Kidney capillary endothelial cell (primary cell): Measurements from ENCODE around the gene NDUFAF7.
A peak's percentile ranks its signal among the peaks of the same experiment; 100 is the strongest.
"Not testable (repeated sequence)": the region's sequence is repeated elsewhere in the genome, so short reads cannot be mapped to it uniquely, and the experiment has no call there.

Experiments
- DNase-seq: peaks from one replicate; pipeline ENCODE4 v3.0.0-alpha.2; 2018; ENCODE audit warnings: low spot score

Gene NDUFAF7

DNA sequence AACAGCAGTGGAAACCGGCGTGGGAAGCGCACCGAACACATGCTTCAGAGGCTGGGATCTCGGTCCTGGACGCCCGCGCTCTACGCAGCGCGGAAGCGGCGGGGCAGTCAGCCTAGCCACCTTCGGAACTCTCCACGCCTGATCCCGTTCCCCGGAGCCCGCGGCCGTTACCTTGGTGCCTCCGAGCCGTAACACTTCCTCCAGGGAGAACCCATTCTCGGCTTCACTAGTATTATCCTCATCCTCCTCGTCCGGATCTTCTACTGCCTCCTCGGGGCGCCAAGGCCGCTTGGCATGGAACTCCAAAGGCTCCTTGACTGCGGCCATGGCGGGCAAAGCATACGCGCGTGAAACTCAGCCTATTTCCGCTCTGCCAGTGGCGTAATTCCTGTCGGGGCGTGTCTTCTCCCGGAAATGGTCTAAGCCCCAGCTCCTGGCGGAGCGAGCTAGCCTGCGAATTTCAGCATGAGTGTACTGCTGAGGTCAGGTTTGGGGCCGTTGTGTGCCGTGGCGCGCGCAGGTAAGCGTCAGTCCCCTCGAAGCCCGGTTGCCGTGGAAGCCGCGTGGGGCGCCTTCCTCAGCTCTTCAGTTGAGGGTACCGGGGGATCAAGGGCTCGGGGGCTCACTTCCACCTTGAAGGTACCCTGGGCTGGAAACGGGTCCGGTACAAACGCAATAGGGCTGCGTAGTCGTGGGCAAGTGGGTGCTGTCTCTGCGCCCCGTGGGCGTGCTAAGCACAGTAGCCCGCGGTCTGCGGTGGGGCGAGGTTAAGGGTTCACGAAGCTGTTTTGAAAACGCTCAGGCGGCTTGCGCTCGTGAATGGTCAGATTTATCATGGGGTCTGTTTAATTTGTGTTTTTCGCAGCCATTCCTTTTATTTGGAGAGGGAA lies at the start of gene NDUFAF7, which contains the start of gene CEBPZ:
NDUFAF7 (plus strand) TSS at position 418 of the 890 bp plus-strand sequence; CDS start at position 466, 48 bp downstream.
CEBPZ (minus strand) TSS at position 356 of the 890 bp plus-strand sequence; CDS start at position 327, 29 bp downstream.
- DNase-seq = peak; percentile 92

- no peak for DNase-seq
These were observed 49.5 kb upstream of the NDUFAF7 start for GRCh38 chr2:37181726-37182684.

- no peak for DNase-seq
These were observed 42.9 kb upstream of the NDUFAF7 start, which contains the start of gene SULT6B1 for GRCh38 chr2:37188570-37188969. TSS of gene SULT6B1 (minus strand) at chr2:37188670. CDS start at chr2:37188640, 30 bp downstream.

- peak; percentile 59 for DNase-seq
These were observed 41.9 kb upstream of the NDUFAF7 start for GRCh38 chr2:37189452-37190153.

DNA sequence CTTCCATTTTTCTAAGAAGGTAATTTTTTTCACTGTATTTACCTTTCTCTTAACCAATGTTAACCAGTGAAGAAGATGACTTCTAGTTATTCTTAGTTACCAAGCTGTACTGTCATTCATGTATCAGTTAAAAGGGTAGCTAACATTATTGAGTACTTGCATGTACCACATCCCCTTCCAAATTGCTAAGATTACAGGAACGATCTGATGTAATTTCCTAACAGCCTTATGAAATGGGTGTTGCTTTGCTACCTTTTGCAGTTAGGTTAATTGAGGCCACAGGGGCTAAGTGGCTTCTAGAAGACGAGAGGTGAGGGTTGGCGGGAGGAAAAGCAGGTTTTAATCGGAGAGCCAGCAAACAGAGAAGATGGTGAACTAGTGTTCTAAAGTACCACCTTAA lies 41.2 kb upstream of the NDUFAF7 start:
- no peak for DNase-seq

DNA sequence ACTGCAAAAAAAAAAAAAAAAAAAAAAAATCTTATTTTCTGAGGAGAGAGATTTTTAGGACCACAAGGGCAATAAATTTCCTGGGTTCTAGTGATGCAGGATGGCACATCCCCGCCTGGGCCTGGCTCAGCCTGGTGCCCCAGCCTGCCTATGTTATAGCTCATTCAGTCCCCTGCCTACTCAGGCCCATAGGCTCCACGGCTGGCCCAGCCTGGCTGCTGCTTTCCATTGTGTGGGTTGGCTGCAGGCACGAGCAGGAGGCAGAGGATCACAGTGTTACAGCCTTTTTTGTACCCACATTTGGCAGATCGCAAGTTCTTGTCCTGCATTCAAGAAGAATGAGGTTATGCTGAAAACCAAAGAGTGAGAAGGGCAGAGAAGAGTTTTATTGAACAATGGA lies 40.2 kb upstream of the NDUFAF7 start:
- DNase-seq = no peak

GRCh38 chr2:37191747-37192146 lies 39.7 kb upstream of the NDUFAF7 start:
- DNase-seq = no peak

DNA sequence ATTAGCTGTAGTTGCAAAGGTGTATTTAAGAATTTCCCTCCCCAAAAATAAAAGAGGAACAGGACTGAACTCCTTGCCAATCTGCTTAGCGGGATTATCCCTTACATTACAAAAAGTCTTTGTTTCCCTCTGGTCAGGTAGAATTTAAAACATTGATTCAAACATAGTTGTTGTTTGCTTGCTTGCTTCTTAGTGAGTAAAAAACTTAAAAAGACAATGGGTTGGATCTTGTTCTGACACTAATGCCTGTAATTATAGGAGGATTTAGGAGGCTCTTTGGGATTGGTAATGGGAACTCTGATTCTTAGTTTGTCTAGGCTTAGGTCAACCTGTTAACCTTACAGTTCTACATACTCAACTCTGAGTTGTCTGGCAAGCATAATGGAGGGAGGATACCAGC lies 38.9 kb upstream of the NDUFAF7 start:
- DNase-seq = no peak

DNA sequence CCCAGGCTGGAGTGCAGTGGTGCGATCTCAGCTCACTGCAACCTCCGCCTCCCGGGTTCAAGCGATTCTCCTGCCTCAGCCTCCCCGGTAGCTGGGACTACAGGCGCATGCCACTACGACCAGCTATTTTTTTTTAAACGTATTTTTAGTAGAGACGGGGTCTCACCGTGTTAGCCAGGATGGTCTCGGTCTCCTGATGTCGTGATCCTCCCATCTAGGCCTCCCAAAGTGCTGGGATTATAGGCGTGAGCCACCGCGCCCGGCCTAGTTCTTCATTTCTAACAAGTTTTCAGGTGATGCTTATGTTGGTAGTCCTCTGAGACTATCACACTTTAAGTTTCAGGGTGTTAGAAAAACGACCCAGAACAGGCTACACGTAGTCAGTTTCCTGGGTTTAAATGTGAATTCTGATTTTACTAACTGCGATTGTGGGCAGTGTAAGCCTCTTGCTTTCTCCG lies 35.6 kb upstream of the NDUFAF7 start:
- DNase-seq = not testable (repeated sequence)

DNA sequence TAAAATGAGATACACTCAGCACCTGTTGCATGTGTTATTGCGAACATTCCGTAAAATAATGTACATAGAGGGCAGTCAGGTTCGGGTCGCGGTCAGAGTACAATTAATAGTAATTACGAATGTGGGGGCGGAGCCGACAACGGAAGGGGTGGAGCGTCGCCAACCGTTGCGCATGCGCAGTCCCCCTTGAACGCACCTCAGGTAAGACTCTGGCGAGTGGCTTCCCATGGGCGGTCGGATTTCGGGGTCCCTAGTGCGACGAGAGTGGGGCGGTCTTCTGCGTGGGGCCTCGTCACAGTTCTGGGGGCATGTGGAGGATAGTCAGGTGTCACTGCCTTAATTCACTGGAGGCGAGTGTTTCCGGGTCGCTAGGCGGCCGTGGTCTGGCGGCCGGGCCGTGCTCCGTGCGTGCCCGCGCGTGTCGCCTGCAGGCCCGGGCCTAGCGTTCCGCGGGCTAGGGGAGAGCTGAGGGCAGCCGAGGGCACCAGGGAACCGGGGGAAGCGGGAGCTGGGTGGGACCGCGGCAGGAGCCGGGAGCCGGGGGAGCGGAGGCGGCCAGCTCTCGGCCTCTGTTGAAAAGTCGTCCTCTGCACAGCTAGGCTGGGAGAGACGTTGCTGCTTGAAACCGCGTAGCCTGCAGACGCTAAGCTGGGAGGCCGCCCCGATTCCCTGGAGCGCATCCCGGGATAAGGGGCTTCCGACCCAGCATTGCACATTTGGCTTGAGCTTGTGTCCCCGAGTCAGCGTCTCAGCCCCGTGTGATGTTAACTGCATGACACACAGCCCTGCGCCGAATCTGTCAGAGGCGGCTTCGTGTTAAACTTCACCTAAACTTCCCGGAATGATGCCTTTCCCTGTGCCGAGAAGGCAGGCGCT lies 34.9 kb upstream of the NDUFAF7 start, which contains the start of gene CEBPZOS:
CEBPZOS (plus strand) TSS at position 177 of the 876 bp plus-strand sequence. CDS start 3,209 bp downstream, outside the sequence.
- peak; percentile 78 for DNase-seq

DNA sequence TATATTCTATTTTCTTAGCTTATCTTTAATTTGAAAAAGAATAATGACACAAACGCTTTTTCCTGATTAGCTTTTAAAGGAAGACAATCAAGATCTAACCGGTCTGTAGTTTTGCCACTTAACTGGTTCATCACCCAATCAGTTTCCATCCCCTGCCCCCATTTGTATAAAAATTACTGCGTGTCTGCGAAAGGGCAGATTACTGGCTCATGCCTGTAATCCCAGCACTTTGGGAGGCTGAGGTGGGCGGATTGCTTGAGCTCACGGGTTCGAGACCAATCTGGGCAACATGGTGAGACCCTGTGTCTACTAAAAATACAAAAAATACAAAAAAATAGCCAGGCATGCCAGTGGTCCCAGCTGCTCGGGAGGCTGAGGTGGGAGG lies 32.8 kb upstream of the NDUFAF7 start:
- DNase-seq = no peak

DNA sequence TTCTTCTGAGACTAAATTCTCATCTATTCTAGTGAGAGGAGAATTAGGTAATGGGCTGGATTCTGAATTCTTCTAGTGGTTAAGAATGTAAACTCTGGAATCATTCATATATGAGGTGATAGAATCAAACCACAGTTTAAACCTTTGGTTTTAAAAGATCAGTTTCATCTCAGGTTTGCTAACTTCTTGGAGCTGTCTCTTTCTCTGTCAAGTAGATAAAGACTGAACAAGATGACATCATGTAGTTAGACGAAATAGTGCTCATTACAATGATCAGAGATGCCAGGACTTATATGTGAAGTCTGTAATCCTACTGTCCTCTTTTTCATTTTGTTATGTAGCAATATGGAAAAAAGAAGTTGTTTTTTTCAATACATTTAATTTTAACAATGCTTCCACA lies 30.2 kb upstream of the NDUFAF7 start:
- no peak for DNase-seq

- DNase-seq = no peak
These were observed 29.7 kb upstream of the NDUFAF7 start for GRCh38 chr2:37201766-37202165.

GRCh38 chr2:37203708-37204107 lies 27.8 kb upstream of the NDUFAF7 start:
- no peak for DNase-seq

GRCh38 chr2:37205071-37205661 lies 26.3 kb upstream of the NDUFAF7 start:
- not testable (repeated sequence) for DNase-seq

DNA sequence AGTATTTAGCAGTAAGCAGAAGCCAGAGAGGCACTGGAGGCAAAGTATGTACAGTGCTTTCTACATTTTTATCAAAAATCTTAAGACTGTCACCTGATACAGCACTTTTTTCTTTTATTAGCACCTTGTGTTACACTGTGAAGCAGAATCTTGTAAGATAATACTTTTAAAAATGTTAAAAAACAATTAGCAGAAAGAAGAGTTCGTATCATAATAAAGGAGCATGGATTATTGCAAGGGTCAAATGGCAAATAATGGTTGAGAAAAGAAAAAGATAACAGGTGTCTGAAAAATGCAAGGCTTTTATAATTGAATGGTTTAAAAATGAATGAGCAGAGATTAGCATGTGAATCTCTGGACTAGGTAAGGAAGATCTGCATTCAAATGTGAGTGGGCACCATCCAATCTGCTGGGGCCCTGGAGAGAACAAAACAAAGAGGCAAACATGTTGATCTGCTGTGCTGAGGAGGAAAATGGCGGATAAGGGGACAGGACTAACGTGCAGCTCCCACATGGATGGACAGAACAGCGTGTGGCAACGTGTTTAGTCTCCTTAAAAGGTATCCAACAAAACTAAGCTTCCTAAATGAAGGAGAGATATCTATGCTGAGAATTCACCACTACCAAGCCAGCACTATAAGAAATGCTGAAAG lies 25.6 kb upstream of the NDUFAF7 start:
- no peak for DNase-seq

DNA sequence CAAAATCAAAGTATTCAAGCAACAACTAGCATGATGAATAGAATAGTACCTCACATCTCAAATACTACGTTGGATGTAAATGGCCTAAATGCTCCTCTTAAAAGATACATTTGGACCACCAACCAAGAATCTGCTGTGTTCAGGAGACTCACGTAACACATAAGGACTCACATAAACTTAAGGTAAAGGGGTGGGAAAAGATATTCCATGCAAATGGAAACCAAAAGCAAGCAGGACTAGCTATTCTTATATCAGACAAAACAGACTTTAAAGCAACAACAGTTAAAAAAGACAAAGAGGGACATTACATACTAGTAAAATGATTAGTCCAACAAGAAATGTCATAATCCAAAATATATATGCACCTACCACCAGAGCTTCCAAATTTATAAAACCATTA lies 24.7 kb upstream of the NDUFAF7 start:
- not testable (repeated sequence) for DNase-seq

DNA sequence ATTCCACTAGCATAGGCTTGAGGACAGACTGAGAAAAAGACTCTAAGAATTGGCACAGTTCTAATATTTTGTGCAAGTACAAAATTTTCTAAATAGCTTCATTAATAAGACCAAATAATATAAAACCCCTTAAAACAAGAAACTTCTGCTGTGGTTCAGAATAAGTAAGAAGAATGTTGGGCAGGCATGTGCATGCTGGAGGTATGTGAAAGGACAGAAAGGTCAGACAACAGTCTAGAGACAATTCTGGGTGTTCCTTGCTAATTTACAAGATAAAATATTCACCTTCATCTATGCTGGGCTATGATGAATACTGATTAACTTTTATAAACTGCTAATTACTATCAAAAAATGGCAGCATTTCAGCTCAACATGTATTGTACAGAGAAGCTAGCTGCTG lies 20.2 kb upstream of the NDUFAF7 start:
- no peak for DNase-seq

- no peak for DNase-seq
These were observed 19.5 kb upstream of the NDUFAF7 start for GRCh38 chr2:37211939-37212338.

DNA sequence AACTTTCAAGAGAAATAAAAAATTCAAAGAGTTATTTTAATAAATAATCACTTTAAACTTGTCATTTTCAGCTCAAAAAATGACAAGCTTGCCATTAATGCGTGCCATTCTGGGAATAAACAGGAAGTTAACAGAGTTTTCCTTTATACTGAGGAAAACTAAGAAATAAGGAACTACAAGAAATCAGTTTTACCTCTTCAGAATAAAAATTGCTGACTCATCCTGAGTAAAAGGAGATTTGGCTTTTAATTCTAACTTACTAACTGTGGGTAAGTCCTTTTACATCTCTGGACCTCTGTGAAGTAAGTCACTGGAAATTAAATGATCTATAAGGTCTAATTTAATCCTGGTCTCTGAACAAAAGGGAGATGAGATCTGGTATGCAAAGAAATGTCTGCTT lies 16.2 kb upstream of the NDUFAF7 start:
- DNase-seq = no peak
